HepG2 (cell line): ENCODE data around the gene EPHA2. TPM values are rescaled to one million over a fixed set of nuclear protein-coding genes. Genes with fewer than 3 reads are reported as not detected.

ENCODE experiments used
- CAMTA2 ChIP-seq: sonication (generic); formaldehyde crosslinking; IDR thresholded peaks from 2 replicates; pipeline ENCODE4 v1.4.0; 2020; ENCODE audit warnings: mild to moderate bottlenecking, missing genetic modification reagents, borderline replicate concordance
- CCAR2 ChIP-seq: fragments of 200-400 bp; formaldehyde crosslinking; optimal IDR thresholded peaks from 2 replicates; pipeline ENCODE3; 2018; ENCODE audit warnings: low read depth, mild to moderate bottlenecking, low read length, moderate library complexity
- CCDC6 ChIP-seq: sonication (generic); formaldehyde crosslinking; IDR thresholded peaks from 2 replicates; pipeline ENCODE4 v1.8.1; 2022; ENCODE audit warnings: mild to moderate bottlenecking, missing genetic modification reagents, moderate library complexity
- DPF2 ChIP-seq: sonication (generic); formaldehyde crosslinking; IDR thresholded peaks from 2 replicates; pipeline ENCODE4 v1.4.0; 2020; ENCODE audit warnings: mild to moderate bottlenecking, low read depth, missing genetic modification reagents, borderline replicate concordance
- FOSL1 ChIP-seq: sonication (generic); formaldehyde crosslinking; IDR thresholded peaks from 2 replicates; pipeline ENCODE4 v1.9.0; 2021; ENCODE audit warnings: missing genetic modification reagents, borderline replicate concordance
- HCFC1 ChIP-seq: fragments of 150-350 bp; IDR thresholded peaks from 2 replicates; pipeline ENCODE4 v1.6.1; 2014; ENCODE audit warnings: low read depth, low read length
- HOXA9 ChIP-seq: sonication (generic); formaldehyde crosslinking; IDR thresholded peaks from 2 replicates; pipeline ENCODE4 v1.8.1; 2022; ENCODE audit warnings: missing genetic modification reagents, mild to moderate bottlenecking, moderate library complexity, borderline replicate concordance
- MAFK ChIP-seq, 2 experiments: IDR thresholded peaks in 1 of 2; conservative IDR thresholded peaks in 1 of 2; 2 replicates each; pipeline ENCODE4 v1.6.1; 2011; ENCODE audit warnings: improper control_type of control experiment in 2 of 2, low read length in 2 of 2
- MAX ChIP-seq: IDR thresholded peaks from 2 replicates; pipeline ENCODE4 v1.6.1; 2012; ENCODE audit warnings: inconsistent platforms
- MED1 ChIP-seq: sonication (generic); formaldehyde crosslinking; IDR thresholded peaks from 2 replicates; pipeline ENCODE4 v1.4.0; 2020; ENCODE audit warnings: missing genetic modification reagents
- NFIB ChIP-seq: sonication (generic); formaldehyde crosslinking; IDR thresholded peaks from 2 replicates; pipeline ENCODE4 v1.9.0; 2021; ENCODE audit warnings: missing genetic modification reagents, mild to moderate bottlenecking, borderline replicate concordance
- RAD21 ChIP-seq: fragments of 450-650 bp; formaldehyde crosslinking; IDR thresholded peaks from 2 replicates; pipeline ENCODE4 v1.5.0; 2020; ENCODE audit warnings: mild to moderate bottlenecking
- RBAK ChIP-seq: sonication (generic); formaldehyde crosslinking; IDR thresholded peaks from 2 replicates; pipeline ENCODE4 v1.5.1; 2020; ENCODE audit warnings: mild to moderate bottlenecking, missing genetic modification reagents
- SALL2 ChIP-seq: sonication (generic); formaldehyde crosslinking; IDR thresholded peaks from 2 replicates; pipeline ENCODE4 v1.8.1; 2023; ENCODE audit warnings: mild to moderate bottlenecking, missing genetic modification reagents, inconsistent platforms
- SIX1 ChIP-seq: sonication (generic); formaldehyde crosslinking; IDR thresholded peaks from 2 replicates; pipeline ENCODE4 v1.4.0; 2020; ENCODE audit warnings: missing genetic modification reagents, borderline replicate concordance
- SMC3 ChIP-seq: IDR thresholded peaks from 2 replicates; pipeline ENCODE4 v1.6.1; 2011; ENCODE audit warnings: low read length, improper control_type of control experiment
- SP1 ChIP-seq, 2 experiments: fragments of 450-650 bp in 1 of 2; sonication (generic) in 1 of 2; formaldehyde crosslinking in 1 of 2; IDR thresholded peaks; 2 replicates each; pipeline versions ENCODE4 v1.4.0 to v1.6.1; 2016 to 2020; ENCODE audit warnings: missing genetic modification reagents in 1 of 2
- SRF ChIP-seq: IDR thresholded peaks from 2 replicates; pipeline ENCODE4 v1.6.1; 2011; ENCODE audit warnings: mild to moderate bottlenecking, low read depth, low read length, moderate library complexity
- TFAP4 ChIP-seq: sonication (generic); IDR thresholded peaks from 2 replicates; pipeline ENCODE4 v1.6.1; 2016; ENCODE audit warnings: low read depth, borderline replicate concordance
- TGIF2 ChIP-seq: IDR thresholded peaks from 2 replicates; pipeline ENCODE4 v1.6.1; 2016; ENCODE audit warnings: control low read depth, missing compliant biosample characterization
- TSC22D2 ChIP-seq: sonication (generic); formaldehyde crosslinking; IDR thresholded peaks from 2 replicates; pipeline ENCODE4 v1.5.1; 2020; ENCODE audit warnings: missing genetic modification reagents, mild to moderate bottlenecking, borderline replicate concordance
- ZNF121 ChIP-seq: sonication (generic); formaldehyde crosslinking; IDR thresholded peaks from 2 replicates; pipeline ENCODE4 v1.5.0; 2020; ENCODE audit warnings: mild to moderate bottlenecking, missing genetic modification reagents
- ZNF143 ChIP-seq: sonication (generic); formaldehyde crosslinking; IDR thresholded peaks from 2 replicates; pipeline ENCODE4 v1.4.0; 2020; ENCODE audit warnings: missing genetic modification reagents
- ZNF383 ChIP-seq: sonication (generic); formaldehyde crosslinking; IDR thresholded peaks from 2 replicates; pipeline ENCODE4 v1.4.0; 2020; ENCODE audit warnings: missing genetic modification reagents, mild to moderate bottlenecking, borderline replicate concordance
- ZNF501 ChIP-seq: sonication (generic); formaldehyde crosslinking; IDR thresholded peaks from 2 replicates; pipeline ENCODE4 v1.5.1; 2020; ENCODE audit warnings: mild to moderate bottlenecking, moderate library complexity, missing genetic modification reagents
- ZNF558 ChIP-seq: sonication (generic); formaldehyde crosslinking; IDR thresholded peaks from 2 replicates; pipeline ENCODE4 v1.9.0; 2022; ENCODE audit warnings: mild to moderate bottlenecking, missing genetic modification reagents, borderline replicate concordance
- ZNF75D ChIP-seq: sonication (generic); formaldehyde crosslinking; IDR thresholded peaks from 2 replicates; pipeline ENCODE4 v1.8.1; 2023; ENCODE audit warnings: missing genetic modification reagents, mild to moderate bottlenecking, borderline replicate concordance
- ZSCAN25 ChIP-seq: sonication (generic); formaldehyde crosslinking; IDR thresholded peaks from 2 replicates; pipeline ENCODE4 v1.8.0; 2022; ENCODE audit warnings: mild to moderate bottlenecking, missing genetic modification reagents
- polyA plus RNA-seq, 8 experiments: library from polyadenylated mRNA; depleted of rRNA in 3 of 8; stranded (reverse) in 7 of 8; unstranded in 1 of 8; fragments of >200 nt; fragmentation: Illumina TruSeq in 4 of 8; extraction: Trizol in 4 of 8; gene quantifications; 2 replicates each; pipeline versions ENCODE4 v1.2.1 to v1.2.3, GENCODE V29; 2011 to 2016; ENCODE audit warnings: low read depth in 4 of 8, missing spikeins in 1 of 8, mixed read lengths in 1 of 8; ENCODE audit not compliant: insufficient read depth in 1 of 8
- total RNA-seq, 5 experiments: library from RNA; depleted of rRNA; stranded (reverse); fragments of >200 nt; fragmentation: Illumina TruSeq; extraction: Trizol; gene quantifications; 2 replicates each; pipeline ENCODE4 v1.2.3, GENCODE V29; 2016; ENCODE audit warnings: low read depth in 1 of 5
- TF ChIP-seq, protein P1 (sequence below): sonication (generic); formaldehyde crosslinking; IDR thresholded peaks from 2 replicates; pipeline ENCODE4 v1.4.0; 2020; ENCODE audit warnings: missing genetic modification reagents
- TF ChIP-seq, protein P2 (sequence below): sonication (generic); formaldehyde crosslinking; IDR thresholded peaks from 2 replicates; pipeline ENCODE4 v1.8.1; 2023; ENCODE audit warnings: mild to moderate bottlenecking, missing genetic modification reagents, borderline replicate concordance

The EPHA2 gene
- total and polyA plus RNA-seq, 2 of the 13 experiments (the other 11 are each of a cell fraction or from before 2014, with no cell fraction given), result 33.6 to 53.6 TPM

GRCh38 chr1:16145030-16145661 lies 10.7 kb downstream of the EPHA2 start (continued):
- peak; percentile 57; the same call in 1 of the 2 replicates for TF ChIP-seq DPF2 (CRISPR knock-in tag)
- no peak for TF ChIP-seq SP1 (IDR thresholded peaks at IDR 0.05)
- no peak for TF ChIP-seq SP1 (CRISPR knock-in tag; IDR thresholded peaks at IDR 0.05)
- no peak for TF ChIP-seq ZNF501 (CRISPR knock-in tag)
- TF ChIP-seq MED1 (CRISPR knock-in tag), result peak; percentile 79
- no peak for TF ChIP-seq CCAR2
- no peak for TF ChIP-seq FOSL1 (CRISPR knock-in tag)
- no peak for TF ChIP-seq TSC22D2 (CRISPR knock-in tag)
- no peak for TF ChIP-seq MAFK (conservative IDR thresholded peaks at IDR 0.05 in 1 of 2, IDR thresholded peaks at IDR 0.05 in 1 of 2; ENCODE audit: low read length in 2 of 2)
- peak; percentile 96; the same call in 1 of the 2 replicates for TF ChIP-seq TFAP4
- no peak for TF ChIP-seq HCFC1
- TF ChIP-seq, protein P1, sequence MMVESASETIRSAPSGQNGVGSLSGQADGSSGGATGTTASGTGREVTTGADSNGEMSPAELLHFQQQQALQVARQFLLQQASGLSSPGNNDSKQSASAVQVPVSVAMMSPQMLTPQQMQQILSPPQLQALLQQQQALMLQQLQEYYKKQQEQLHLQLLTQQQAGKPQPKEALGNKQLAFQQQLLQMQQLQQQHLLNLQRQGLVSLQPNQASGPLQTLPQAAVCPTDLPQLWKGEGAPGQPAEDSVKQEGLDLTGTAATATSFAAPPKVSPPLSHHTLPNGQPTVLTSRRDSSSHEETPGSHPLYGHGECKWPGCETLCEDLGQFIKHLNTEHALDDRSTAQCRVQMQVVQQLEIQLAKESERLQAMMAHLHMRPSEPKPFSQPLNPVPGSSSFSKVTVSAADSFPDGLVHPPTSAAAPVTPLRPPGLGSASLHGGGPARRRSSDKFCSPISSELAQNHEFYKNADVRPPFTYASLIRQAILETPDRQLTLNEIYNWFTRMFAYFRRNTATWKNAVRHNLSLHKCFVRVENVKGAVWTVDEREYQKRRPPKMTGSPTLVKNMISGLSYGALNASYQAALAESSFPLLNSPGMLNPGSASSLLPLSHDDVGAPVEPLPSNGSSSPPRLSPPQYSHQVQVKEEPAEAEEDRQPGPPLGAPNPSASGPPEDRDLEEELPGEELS (CRISPR knock-in tag), result peak; percentile 41; the same call in 1 of the 2 replicates
- TF ChIP-seq MAX, result no peak; the same call in 1 of the 2 replicates
- TF ChIP-seq SIX1 (CRISPR knock-in tag), result no peak
- TF ChIP-seq SRF, result no peak
- TF ChIP-seq SALL2 (CRISPR knock-in tag), result peak; percentile 16; the same call in 1 of the 2 replicates
- no peak; the same call in 1 of the 2 replicates for TF ChIP-seq ZSCAN25 (CRISPR knock-in tag)
- TF ChIP-seq, protein P2, sequence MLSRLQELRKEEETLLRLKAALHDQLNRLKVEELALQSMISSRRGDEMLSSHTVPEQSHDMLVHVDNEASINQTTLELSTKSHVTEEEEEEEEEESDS (CRISPR knock-in tag), result no peak
- TF ChIP-seq ZNF383, result no peak
- no peak for TF ChIP-seq ZNF75D
- no peak for TF ChIP-seq RBAK (CRISPR knock-in tag)
- no peak for TF ChIP-seq CAMTA2 (CRISPR knock-in tag)
- no peak for TF ChIP-seq ZNF143
- no peak for TF ChIP-seq ZNF121 (CRISPR knock-in tag)
- no peak for TF ChIP-seq TGIF2 (CRISPR knock-in tag)
- TF ChIP-seq NFIB, result no peak
- no peak for TF ChIP-seq RAD21
- no peak for TF ChIP-seq CCDC6 (CRISPR knock-in tag)
- TF ChIP-seq SMC3, result no peak
- TF ChIP-seq ZNF558, result no peak
- TF ChIP-seq HOXA9 (CRISPR knock-in tag), result no peak
